Left lung (tissue), 10 donors: Measurements from ENCODE around the gene KLF3. TPM values are rescaled to one million over a fixed set of nuclear protein-coding genes. Genes with fewer than 3 reads are reported as not detected.

Source experiments
- ATAC-seq: fragments of 200-7000 bp; cut with Tn5 transposase; one replicate; pipeline ENCODE4 v1.9.1; 2020; ENCODE audit warnings: moderate library complexity
- DNase-seq, 4 donors: peaks; one replicate each; pipeline ENCODE4 v3.0.0-alpha.2; 2013 to 2020
- H3K27ac ChIP-seq, 2 donors: fragments of 200-600 bp; sonication (generic) in 1 of 2; one replicate each; pipeline versions ENCODE4 v1.5.0 to v1.8.0; 2020 to 2021
- H3K27me3 ChIP-seq, 2 donors: fragments of 200-600 bp; sonication (generic) in 1 of 2; one replicate each; pipeline versions ENCODE4 v1.5.0 to v1.8.0; 2020 to 2021
- H3K36me3 ChIP-seq, 2 donors: fragments of 200-600 bp; sonication (generic) in 1 of 2; one replicate each; pipeline versions ENCODE4 v1.5.0 to v1.8.0; 2020 to 2021
- H3K4me1 ChIP-seq, 2 donors: fragments of 200-600 bp; one replicate each; pipeline ENCODE4 v1.8.0; 2021
- H3K4me3 ChIP-seq, 2 donors: fragments of 200-600 bp; sonication (generic) in 1 of 2; one replicate each; pipeline versions ENCODE4 v1.5.0 to v1.8.0; 2020 to 2021; ENCODE audit warnings: mild to moderate bottlenecking in 1 of 2
- H3K9me3 ChIP-seq, 2 donors: fragments of 200-600 bp; sonication (generic) in 1 of 2; one replicate each; pipeline versions ENCODE4 v1.5.0 to v1.8.0; 2020 to 2021
- CTCF ChIP-seq, 2 donors: fragments of 200-600 bp; sonication (generic) in 1 of 2; IDR thresholded peaks; one replicate each; pipeline versions ENCODE4 v1.5.0 to v1.8.0; 2021; ENCODE audit warnings: antibody characterized with exemption in 2 of 2
- intact Hi-C, 2 donors: fragments of 100-400 bp; cut with DNase I; formaldehyde crosslinking; loops; one replicate each; pipeline versions ENCODE4 v1.11.2 to v1.14.2; 2022
- polyA plus RNA-seq, 6 donors: library from polyadenylated mRNA; unstranded; fragments of 120-200 nt; gene quantifications; one replicate each; pipeline ENCODE4 v1.2.1, GENCODE V29; 2013; ENCODE audit not compliant: insufficient read length in 6 of 6
- total RNA-seq, 2 donors: library from RNA; stranded (reverse); fragmentation: NEBNext Ultra II Directional; extraction: Animal tissue kit (Norgen Biotek cat#: 25700); gene quantifications; one replicate each; pipeline ENCODE4 v1.2.1, GENCODE V29; 2021
- donor health status: DM: no; HTN: yes; CAD: no.
- donor health status: DM: no; HTN: no; CAD: no.

KLF3 gene
- total and polyA plus RNA-seq, 8 donors, result 43.2 to 59.8 (median 48.0) TPM

- Histone ChIP-seq H3K4me3 (no peak overlapping the region), H3K27ac (peak overlapping the region; percentile 28 to 100), H3K4me1 (peaks cover 63 to 90% of the 10 kb centered on the region in 2 donors), H3K9me3 (no peaks in the 10 kb centered on the region), H3K27me3 (no peaks in the 10 kb centered on the region), H3K36me3 (no peaks in the 10 kb centered on the region)
- no peak for TF ChIP-seq CTCF (IDR thresholded peaks at IDR 0.05)
- intact Hi-C loops, result no loop called here
- ATAC-seq, result no peak
- no peak for DNase-seq
Measured at GRCh38 chr4:38669208-38669607, 5.2 kb downstream of the KLF3 start.

GRCh38 chr4:38670109-38670901 is 6.3 kb downstream of the KLF3 start:
- H3K9me3 ChIP-seq, result no peaks in the 10 kb centered on the region
- no peak for TF ChIP-seq CTCF (IDR thresholded peaks at IDR 0.05)
- H3K4me1 ChIP-seq, result peaks cover 72 to 98% of the 10 kb centered on the region in 2 donors
- intact Hi-C loops, result loop anchor here in 1 of 2 donors (5.0 kb wide), 2 partner anchors 353 to 493 kb away; no protein-coding TSS in a partner anchor
- DNase-seq (no peak), ATAC-seq (no peak)
- H3K27me3 ChIP-seq, result no peaks in the 10 kb centered on the region
- peak overlapping the region; percentile 78 to 100 for H3K27ac ChIP-seq
- no peaks in the 10 kb centered on the region for H3K36me3 ChIP-seq
- no peak overlapping the region for H3K4me3 ChIP-seq

DNA sequence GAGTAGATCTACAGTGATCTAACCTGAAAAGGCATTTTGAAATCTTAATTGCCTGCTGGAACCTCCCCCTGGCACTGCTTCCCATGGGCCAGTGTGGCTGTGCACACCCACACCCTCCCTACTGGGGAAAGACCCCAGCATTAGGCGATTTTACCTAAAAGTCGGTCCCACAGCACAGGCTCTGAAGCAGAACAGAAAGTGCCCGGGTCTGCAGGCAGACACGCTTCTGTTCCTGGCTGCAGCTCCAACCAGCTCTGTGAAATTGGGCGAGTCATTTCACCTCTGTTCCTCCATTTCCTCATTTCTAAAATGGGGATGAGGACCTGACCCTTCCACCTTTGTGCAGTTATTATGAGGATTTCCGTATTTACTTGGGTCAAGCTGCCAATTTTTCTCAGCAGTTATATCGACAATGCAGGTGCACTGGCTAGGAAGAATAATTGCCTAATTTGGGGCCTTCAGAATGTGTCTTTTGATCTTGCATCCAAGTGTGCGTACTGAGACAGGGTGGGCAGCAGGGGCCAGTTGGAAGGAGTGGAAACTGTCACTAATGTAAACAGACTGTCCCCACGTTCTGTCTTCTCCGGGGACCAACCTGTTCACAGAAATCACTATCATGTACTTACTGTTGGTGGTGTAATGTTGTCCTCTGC is 7.1 kb downstream of the KLF3 start:
- Histone ChIP-seq H3K9me3 (no peaks in the 10 kb centered on the region), H3K27me3 (no peaks in the 10 kb centered on the region), H3K4me1 (peaks cover 78 to 98% of the 10 kb centered on the region in 2 donors), H3K36me3 (no peaks in the 10 kb centered on the region), H3K4me3 (no peak overlapping the region), H3K27ac (peak overlapping the region; percentile 78 to 100)
- ATAC-seq, result peak; percentile 2
- intact Hi-C loops, result loop anchor here in 1 of 2 donors (5.0 kb wide), 2 partner anchors 354 to 494 kb away; no protein-coding TSS in a partner anchor
- no peak for TF ChIP-seq CTCF (IDR thresholded peaks at IDR 0.05)
- DNase-seq, result no peak

DNA sequence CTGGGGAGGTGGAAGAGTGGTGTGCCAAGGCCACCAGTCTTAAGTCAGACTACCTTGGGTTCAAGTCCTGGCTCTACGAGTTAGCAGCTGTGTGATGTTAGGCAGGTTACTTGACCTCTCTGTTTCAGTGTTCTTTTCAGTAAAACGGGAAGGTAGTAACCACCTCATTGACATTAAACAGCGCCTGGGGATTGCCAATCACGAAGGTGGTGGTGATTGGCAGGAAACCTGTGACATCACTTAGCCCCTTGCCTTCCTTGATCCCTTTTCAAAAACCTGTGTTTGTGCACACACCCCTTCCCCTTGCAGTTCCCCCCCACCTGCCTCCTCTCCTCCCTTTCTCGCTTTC is 7.6 kb downstream of the KLF3 start:
- no peaks in the 10 kb centered on the region for H3K27me3 ChIP-seq
- no peak for TF ChIP-seq CTCF (IDR thresholded peaks at IDR 0.05)
- ATAC-seq (no peak), DNase-seq (no peak)
- H3K9me3 ChIP-seq, result no peaks in the 10 kb centered on the region
- intact Hi-C loops, result loop anchor here in 1 of 2 donors (5.0 kb wide), 2 partner anchors 354 to 494 kb away; no protein-coding TSS in a partner anchor
- no peaks in the 10 kb centered on the region for H3K36me3 ChIP-seq
- peak overlapping the region; percentile 78 to 100 for H3K27ac ChIP-seq
- H3K4me1 ChIP-seq, result peaks cover 78 to 98% of the 10 kb centered on the region in 2 donors
- H3K4me3 ChIP-seq, result no peak overlapping the region

DNA sequence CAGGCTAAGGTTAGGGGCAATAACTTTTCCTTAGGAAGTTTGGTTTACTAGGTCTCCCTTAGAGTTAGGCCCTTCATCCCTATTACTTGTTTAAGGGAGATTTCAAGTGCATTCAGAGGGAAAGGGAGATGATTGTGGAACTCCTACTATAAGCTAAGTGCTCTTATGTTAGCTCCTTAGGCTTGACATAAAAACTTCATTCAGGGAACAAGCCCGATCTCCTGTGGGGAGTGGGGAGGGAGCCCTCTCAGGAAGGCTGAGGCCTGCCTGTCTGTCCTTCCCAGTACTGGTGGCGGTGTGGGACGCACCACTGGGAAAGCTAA is 8.0 kb downstream of the KLF3 start:
- DNase-seq, result no peak
- Histone ChIP-seq H3K4me3 (no peak overlapping the region), H3K27ac (peak overlapping the region; percentile 78 to 100), H3K9me3 (no peaks in the 10 kb centered on the region), H3K36me3 (no peaks in the 10 kb centered on the region), H3K27me3 (no peaks in the 10 kb centered on the region), H3K4me1 (peaks cover 75 to 98% of the 10 kb centered on the region in 2 donors)
- no peak for TF ChIP-seq CTCF (IDR thresholded peaks at IDR 0.05)
- intact Hi-C loops, result loop anchor here in 1 of 2 donors (5.0 kb wide), 2 partner anchors 355 to 495 kb away; no protein-coding TSS in a partner anchor
- peak; percentile 26 for ATAC-seq
